ENCODE data around the gene MAMLD1.
"Not testable (repeated sequence)": the region's sequence is repeated elsewhere in the genome, so short reads cannot be mapped to it uniquely, and the experiment has no call there.

MAMLD1 gene, protein sequence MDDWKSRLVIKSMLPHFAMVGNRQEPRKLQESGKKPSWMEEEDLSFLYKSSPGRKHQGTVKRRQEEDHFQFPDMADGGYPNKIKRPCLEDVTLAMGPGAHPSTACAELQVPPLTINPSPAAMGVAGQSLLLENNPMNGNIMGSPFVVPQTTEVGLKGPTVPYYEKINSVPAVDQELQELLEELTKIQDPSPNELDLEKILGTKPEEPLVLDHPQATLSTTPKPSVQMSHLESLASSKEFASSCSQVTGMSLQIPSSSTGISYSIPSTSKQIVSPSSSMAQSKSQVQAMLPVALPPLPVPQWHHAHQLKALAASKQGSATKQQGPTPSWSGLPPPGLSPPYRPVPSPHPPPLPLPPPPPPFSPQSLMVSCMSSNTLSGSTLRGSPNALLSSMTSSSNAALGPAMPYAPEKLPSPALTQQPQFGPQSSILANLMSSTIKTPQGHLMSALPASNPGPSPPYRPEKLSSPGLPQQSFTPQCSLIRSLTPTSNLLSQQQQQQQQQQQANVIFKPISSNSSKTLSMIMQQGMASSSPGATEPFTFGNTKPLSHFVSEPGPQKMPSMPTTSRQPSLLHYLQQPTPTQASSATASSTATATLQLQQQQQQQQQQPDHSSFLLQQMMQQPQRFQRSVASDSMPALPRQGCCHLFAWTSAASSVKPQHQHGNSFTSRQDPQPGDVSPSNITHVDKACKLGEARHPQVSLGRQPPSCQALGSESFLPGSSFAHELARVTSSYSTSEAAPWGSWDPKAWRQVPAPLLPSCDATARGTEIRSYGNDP

DNA sequence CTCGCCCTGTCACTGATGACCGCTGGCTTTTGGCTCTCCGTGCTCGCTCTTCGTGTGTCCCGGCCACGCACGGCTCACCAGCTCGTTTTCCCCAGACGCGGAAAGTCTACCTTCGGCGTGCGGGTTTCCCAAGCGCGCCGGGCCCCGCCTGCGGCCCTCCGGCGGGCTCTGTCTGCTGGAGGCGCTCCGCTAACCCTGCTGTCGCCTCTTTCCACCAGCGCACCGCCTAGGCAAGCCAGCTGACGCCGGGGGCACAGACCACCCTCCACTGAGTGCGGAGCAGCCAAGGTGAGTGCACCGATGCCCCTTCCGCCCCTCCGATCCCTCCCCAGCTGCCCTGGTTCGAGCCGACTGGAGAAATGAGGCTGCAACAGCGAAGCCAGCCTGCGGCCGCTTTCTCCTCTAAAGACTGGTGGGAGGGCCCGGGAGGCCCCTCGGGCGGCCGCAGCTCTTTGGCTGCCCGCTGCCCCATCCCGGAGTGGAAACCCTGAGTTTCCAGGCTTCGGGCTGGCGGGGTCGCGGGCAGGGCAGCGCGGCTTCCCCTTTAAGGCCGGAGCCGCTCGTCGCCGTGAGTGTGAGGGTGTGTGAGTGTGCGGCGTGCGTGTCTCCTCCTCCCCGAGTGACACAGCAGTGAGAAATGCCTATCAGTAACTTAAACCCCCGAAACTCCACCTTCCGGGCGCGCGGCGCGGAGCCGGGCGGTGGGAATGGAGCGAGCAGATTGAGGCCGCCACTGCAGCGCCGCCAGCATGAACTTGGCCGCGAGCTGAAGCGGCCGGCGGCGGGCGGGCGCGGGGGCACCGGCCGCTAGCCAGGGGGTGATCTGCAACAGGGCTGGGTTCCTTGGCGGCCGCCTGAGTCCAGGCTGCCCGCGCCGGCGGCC lies at the start of gene MAMLD1:
MAMLD1 (plus strand) TSS at position 719 of the 883 bp plus-strand sequence. CDS start 82,200 bp downstream, outside the sequence.
- peak; percentile 69 to 75 for ATAC-seq

DNA sequence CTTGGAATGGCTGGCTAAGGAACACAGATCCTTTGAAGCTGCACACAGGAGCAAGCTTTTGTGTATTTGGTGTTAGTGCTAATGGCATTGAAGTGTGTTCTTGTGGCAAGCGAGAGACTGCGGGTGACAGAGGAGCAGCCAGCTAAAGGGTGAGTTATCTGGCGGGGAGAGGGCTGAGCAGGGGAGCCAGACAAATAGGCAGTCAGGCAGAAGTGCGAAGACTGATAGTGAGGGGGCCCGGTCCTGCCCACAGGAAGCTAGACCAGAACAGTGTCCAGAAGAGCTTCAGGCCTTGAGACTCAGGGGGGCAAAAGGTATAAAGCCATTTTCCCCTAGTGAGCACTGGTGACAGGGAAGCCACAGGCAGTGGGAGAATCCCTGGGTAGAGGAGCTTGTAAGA lies 49.6 kb upstream of the MAMLD1 start:
- ATAC-seq: no peak

DNA sequence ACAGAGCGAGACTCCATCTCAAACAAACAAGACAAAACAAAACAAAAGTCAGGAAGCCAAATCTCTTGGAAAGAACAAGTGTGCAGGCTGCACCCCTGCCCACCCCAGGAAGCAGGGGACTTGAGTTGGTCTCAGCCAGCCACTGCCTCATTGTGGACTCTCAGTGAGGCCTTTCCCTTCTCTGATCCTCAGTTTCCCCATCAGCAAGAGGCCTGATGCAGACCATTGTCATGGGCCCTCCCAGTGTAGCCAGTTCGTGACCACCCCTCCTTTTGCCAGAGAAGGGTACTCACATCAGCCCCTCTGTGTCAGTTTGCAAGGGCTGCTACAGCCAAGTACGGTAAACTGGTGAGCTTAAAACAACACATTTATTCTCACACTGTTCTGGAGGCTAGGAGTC lies 48.9 kb upstream of the MAMLD1 start:
- no peak for ATAC-seq

DNA sequence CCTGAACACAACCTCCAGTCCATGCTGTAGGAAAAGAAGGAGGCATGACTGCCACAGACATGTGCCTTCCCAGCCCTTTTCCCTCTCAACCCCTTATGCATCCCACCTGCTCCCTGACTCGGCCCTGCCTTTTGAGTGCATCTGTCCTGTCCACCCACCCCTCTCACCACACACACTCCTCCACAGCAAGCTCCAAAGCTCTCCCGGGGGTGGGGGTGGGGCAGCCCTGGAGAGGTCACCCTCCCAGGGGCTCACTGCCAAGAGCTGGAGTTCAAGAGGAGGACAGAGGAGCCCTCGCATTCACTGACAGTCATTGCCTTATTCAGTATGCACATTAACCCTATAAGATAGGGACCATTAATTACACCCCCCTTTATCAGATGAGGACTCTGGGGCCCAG lies 46.6 kb upstream of the MAMLD1 start:
- ATAC-seq: no peak

DNA sequence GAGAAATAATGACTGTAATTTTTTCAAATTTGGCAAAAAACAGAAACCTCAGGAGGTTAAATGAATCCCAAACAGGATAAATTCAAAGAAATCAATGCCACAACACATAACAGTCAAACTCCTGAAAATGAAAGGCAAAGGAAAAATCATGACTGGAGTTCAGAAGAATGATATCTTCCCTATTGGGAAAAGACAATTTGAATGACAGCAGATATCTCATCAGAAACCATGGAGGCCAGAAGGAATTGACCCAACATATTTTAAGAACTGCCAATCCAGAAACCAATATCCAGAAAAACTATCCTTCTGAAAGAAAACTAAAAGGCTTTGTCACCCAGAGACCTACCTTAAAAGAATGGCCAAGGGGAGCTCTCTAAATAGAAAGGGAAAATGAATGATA lies 40.1 kb upstream of the MAMLD1 start:
- ATAC-seq: no peak

DNA sequence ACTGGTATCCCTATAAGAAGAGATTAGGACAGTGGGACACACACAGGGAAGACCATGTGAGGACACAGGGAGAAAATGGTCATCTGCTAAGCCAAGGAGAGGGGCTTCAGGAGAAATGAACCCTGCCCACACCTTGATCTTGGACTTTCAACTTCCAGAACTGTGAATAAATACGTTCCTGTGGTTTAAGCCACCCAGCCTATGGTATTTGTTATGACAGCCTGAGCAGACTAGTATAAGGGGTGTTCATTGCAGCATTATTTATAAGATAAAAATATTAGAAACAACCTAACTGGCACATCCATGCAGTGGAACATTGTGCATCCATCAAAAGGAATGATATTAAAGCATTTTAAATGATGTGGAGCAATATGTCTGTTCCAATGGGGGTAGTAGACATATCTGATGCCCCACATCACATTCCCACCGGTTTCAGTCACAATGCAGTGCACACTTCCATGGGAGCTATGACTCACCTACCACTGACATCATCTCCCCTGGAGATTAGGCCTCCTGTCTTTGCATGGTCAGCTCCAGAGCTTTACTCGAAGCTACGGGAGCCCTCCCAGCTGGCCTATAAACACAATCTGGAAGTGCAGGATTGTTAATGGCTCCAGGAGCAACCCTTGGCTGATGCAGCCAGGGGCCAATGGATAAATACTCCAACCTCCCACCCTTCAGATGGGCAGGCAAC lies 38.9 kb upstream of the MAMLD1 start:
- ATAC-seq: no peak

DNA sequence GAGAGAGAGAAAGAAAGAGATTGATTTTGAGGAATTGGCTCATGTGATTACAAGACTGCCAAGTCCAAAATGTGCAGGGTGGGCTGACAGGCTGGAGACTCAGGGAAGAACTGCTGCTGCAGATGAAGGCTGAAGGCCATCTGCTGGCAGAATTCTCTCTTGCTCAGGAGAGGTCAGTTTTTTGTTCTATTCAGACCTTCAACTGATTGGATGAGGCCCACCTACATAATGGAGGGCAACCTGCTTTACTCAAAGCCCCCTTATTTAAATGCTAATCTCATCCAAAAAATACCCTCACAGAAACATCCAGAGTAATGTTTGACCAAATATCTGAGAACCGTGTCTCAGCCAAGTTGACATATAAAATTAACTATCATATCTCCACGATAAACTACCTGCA lies 38.2 kb upstream of the MAMLD1 start:
- ATAC-seq: no peak

DNA sequence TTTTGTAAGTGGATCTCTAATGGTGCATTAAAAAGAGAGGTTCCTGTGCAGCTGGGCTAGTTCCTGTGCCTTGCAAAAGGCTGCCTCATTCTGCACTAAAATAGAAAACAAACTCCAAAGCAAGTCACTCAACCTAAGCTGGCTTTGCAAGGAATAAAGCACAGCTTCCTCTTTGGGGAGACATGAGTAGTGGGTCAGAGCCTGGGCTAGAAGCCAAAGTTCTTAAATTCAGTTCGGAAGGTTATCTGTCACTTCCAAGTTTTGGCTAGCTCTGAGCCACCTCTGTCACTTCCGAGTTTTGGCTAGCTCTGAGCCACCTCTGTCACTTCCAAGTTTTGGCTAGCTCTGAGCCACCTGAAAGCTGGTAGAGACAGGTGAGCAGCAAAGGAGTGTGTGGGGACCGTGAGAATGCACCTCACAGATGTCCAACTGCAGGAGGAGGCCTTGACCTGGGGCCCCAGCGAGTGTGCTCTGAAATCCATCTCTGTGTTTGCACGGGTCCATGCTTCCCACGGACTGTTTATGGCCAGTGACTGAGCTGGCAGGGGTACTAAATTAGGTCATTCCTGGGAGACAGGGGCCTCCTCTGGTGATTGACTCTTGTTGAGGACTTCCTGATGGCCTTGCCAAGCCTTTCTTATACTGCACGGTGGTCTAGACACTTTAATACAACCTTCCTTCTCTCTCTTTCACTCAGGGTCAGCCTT lies 36.4 kb upstream of the MAMLD1 start:
- no peak for ATAC-seq

DNA sequence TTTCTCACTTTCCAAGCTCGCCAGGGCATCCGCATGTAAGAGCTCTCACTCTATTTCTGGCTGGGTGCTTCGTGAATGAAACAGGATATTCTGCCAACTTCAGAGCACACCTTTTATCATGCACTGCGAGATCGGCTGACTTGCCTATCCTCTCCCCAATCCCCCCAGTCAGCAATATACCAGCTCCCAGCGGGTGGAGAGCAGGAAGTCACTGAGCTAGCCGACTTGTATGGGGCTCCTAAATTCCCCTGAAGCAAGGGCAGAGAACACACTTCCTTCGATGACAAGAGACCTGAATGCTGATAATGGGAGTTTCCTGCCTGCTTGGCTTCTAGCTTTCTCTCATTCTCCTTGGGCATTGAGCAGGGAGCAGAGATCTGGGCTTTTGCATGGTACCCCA lies 33.8 kb upstream of the MAMLD1 start:
- no peak for ATAC-seq

DNA sequence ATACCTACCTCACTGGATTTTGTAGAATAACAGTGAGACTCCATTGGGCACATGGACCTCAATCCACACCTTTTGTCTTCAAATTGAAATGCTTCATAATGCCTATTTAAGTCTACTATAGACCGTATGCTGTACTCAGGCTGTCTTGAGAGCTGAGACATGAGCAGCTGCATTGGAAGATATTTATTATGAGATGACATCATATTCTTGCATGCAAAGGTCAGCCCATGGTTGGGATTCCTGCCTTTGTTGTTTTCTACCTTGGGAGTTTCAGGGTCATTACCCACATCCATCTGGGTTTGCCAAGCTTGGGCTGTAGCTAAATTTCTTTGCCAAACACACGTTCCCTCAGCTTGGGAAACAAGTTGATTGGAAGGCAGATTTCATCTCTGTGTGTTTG lies 33.2 kb upstream of the MAMLD1 start:
- no peak for ATAC-seq

DNA sequence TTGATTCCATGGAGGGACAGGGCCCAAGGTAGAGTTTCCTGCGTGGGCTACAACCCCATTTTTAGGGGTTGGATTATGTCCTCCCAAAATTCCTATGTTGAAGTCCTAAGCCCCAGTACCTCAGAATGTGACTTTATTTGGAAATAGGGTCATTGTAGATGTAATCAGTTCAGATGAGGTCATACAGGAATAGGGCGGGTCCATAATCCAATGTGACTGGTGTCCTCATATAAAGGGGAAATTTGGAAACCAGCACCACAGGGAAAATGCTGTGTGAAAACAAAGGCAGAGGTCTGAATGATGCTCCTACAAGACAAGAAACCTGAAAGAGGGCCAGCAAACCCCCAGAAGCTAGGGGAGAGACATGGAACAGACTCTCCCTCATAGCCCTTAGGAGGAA lies 31.1 kb upstream of the MAMLD1 start:
- ATAC-seq: no peak

DNA sequence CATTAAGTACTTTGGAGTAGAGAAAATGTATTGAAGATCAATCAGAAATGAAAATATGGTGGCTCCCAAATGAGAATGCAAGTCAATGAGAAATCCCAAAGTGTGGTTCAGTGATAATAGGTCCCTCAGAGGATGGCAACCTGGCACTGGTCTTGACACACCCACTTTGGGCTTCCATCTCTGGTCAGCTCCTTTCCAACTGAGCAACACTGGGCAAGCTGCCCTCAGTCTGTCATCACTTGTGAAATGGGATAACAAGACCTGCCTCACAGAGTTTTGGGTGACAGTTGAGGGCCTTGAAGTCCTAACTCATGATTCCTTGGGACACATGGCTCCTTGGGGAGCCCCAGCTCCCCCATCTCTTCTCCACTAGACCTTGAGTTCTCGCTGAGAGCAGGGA lies 29.0 kb upstream of the MAMLD1 start:
- no peak for ATAC-seq

DNA sequence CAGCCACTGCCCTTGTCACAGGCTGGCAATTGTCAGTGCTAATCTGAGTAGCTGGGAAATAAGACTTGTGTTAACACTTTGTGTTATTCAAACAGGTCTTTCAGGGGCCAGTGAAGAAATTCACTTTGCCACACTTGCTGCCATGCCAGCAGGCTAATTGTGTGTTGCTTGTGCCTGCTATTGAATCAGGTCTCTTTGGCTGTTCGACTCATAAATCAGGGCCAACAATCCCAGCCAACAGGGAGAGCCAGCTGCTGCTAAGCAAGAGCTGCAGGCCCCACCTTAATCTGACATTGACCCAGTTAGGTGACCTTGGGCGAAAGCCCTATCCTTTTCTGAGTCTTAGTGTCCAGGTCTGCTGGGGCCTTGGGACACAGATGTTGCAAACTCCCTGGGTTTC lies 28.1 kb upstream of the MAMLD1 start:
- no peak for ATAC-seq

DNA sequence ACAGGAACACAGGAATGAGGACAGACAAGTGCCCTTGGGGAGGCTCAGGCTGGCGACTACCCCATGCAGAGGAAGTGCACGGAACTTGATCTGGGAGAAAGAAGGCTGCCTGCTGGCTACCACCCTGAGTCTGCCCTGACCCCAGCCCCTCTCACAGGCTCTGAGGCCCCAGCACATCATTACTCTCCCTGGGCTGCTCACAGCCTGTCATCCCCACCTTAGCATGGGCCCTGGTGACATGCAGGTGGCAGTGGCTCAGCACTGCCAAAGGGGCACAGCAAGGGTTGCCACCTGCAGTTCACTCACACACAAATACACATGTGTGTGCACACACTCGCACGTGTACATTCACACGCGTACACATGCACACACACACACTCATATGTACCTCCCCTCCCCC lies 26.1 kb upstream of the MAMLD1 start:
- no peak for ATAC-seq

DNA sequence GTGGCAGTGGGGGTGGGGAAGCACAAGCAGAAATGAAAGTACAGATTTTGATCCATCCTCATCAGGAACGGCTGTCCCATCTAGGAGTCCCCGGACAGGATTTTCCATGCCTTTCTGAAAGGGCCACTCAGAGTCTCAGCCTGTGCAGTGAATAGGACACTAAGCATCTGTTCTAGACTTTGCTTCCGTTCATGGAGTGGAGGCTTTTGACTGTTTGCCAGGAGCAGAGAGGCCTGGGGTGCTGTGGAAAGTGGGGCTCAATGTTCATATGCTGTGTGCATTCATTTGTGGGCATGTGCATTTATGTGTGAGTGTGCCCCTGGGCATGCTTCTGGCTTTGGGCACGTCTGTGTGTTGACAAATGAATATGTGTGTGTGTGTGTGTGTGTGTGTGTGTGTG lies 25.6 kb upstream of the MAMLD1 start:
- no peak for ATAC-seq

DNA sequence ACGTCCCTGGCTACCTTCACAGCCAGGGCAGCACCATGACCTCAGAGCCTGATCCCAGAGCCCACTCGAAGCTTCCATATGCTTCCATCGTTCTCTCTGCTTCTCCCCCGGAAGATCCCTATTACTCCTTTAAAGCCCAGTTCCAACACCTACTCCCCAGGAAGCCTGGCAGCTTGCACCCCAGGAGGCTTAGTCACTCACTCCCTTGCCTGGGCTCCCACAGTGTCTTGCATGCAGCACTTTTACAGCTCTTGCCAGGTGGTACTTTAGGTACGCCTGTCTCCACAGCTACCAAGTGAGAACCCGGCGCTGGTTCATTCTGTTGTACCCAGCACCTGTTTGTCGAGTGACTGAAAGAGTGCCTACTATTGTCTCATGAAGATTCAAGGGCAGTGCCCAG lies 24.5 kb upstream of the MAMLD1 start:
- no peak for ATAC-seq

DNA sequence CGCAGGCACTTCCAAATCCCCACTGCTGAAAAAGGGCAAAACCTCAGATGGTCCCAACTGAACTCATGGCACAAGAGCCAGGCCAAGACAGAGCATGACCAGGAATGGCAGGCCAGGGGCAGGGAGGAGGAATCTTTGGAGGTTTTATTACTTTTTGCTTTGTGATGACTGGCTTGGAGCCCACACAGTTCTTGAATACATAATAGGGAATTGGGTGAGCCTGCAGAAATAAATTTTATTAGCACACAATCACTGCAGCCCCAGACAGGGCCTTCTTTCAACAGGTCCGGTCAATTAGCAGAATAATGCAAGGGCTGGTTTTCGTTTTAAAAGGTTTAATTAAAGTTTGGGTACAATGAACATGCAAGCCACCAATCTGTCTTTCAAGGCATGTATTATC lies 23.4 kb upstream of the MAMLD1 start:
- no peak for ATAC-seq

DNA sequence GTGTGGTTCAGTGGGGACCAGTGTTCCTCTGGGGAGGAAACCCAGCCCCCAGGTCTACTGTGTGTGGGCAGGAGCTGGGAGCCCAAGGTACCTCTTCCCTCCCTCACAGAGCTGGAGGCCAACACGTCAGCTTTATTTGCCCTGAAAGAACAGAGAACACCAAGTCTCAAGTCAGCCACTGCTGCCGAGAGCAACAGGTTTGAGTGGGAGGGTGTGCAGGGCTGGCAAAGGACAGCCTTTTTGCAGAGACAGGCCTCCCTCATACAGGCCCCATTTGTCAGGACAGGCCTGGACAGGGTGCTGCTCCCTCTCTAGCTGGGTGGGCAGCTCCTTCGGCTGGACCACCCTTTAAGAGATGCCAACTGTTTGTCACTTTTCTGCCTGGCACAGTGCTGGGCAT lies 22.8 kb upstream of the MAMLD1 start:
- ATAC-seq: not testable (repeated sequence)

DNA sequence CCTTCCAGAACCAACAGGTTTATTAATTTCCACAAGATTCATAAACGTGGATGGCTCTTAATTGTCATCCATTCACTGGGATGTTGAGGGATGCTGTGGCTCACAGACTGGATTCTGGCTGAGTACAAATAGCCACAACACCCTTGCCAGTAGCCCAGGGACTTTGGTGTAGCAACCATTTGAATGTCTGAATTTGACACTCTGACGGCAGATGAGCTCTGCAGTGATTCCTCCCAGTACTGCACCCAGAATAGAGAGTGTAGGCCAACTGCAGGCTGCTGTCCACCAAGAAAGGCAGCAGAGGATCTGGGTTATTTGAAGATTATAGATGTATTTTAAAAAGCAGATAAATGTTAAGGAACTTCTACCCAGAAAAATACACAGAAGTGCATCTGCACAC lies 15.6 kb upstream of the MAMLD1 start:
- no peak for ATAC-seq

DNA sequence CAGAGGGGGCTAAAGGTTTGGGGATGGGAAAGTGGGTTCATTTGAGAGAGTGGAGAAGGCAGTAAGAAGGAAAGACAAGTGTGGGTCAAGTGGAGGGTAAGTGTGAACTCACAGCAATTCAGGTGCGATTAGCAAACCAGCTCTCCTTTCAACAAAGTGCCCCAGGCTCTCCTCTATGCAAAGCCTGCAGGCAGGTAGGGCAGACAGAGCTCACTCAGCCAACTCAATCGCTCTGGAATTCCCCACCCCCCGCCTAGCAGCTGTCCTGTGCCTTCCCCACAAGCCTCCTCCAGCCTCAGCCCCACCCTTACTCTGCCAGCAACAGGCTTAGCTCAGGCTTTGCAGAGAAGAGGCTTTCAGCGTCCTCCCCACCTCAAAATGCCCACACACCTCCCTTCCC lies 14.8 kb upstream of the MAMLD1 start:
- ATAC-seq: no peak

DNA sequence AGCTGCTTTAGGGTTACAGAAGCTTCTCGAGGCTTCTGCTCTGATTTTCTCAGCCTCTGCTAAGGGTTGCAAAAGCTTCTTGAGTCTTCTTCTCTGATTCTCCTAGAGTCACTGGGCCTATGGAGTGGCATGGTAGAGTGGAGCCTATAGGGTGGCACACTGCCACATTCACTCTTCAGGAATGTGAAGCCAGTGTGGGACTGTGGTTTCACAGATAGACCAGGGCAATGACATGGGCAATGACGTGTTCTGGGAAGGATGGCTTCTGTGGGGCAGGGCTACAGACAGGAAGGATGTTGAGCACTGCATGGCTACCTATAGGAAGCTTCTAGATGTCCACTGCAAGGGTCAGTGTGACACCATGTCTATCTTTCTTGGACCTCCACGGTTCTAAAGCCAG lies 11.0 kb upstream of the MAMLD1 start:
- ATAC-seq: no peak

DNA sequence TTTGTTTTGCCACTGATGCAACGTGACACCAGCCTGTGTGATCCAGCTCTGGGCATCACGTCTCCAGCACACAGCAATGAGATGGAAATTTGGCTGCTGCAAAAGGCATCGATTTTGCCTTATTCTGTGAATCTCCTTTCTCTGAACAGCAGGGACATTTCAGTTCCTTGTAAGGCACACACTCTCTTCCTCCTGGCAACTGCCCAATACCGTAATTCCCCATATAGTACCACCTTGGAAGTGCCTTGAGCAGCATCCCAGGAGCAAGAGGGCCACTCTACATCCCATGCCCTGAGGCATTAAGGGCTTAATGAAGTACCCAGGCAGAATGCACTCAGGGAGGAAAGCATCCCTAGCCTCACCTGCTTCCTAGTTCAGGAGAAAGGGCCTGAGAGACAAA lies 10.5 kb upstream of the MAMLD1 start:
- no peak for ATAC-seq
